GM13977 (cell line): ENCODE measurements around the gene FAM229A.

Experiments used
- DNase-seq: peaks from one replicate; pipeline ENCODE4 v3.0.0; 2012; ENCODE audit warnings: low spot score
- CTCF ChIP-seq: IDR thresholded peaks from 2 replicates; pipeline ENCODE4 v1.5.1; 2012; ENCODE audit warnings: mild to moderate bottlenecking, control low read depth; ENCODE audit not compliant: insufficient read depth; ENCODE audit errors: extremely low read depth, missing control alignments
- in situ Hi-C: fragments of 300-500 bp; cut with MboI; formaldehyde crosslinking; loops from one replicate; pipeline ENCODE4 v1.12.0; 2022; ENCODE audit warnings: low sequenced_read_pairs, low pct_unique_long_range_greater_than_20kb, mixed read lengths, inconsistent platforms; ENCODE audit not compliant: unreplicated experiment

The FAM229A gene

GRCh38 chr1:32362474-32363313 is at the start of gene FAM229A, which contains the start of gene TSSK3:
TSS of gene FAM229A (minus strand) at chr1:32362485. CDS start at chr1:32362091, 394 bp downstream.
TSS of gene TSSK3 (plus strand) at chr1:32362539. CDS start at chr1:32362702, 163 bp downstream.
- TF ChIP-seq CTCF: no peak
- no peak for DNase-seq
- in situ Hi-C loops: no loop called here

- TF ChIP-seq CTCF: no peak
- no peak for DNase-seq
- in situ Hi-C loops: loop anchor here (25.0 kb wide), 2 partner anchors 199 to 749 kb away; partner anchors contain the start of genes CCDC28B, DCDC2B, EIF3I and IQCC
These were observed 49.0 kb upstream of the FAM229A start for GRCh38 chr1:32411261-32411660.

- no peak for DNase-seq
These were observed 44.4 kb upstream of the FAM229A start for GRCh38 chr1:32406629-32407111.

GRCh38 chr1:32405672-32406467 is 43.6 kb upstream of the FAM229A start:
- TF ChIP-seq CTCF: no peak
- DNase-seq: no peak
- in situ Hi-C loops: loop anchor here (25.0 kb wide), 2 partner anchors 194 to 744 kb away; partner anchors contain the start of genes CCDC28B, DCDC2B, EIF3I and IQCC

More at GRCh38 chr1:32406629-32407111, 44.4 kb upstream of the FAM229A start:
- in situ Hi-C loops: loop anchor here (25.0 kb wide), 2 partner anchors 194 to 744 kb away; partner anchors contain the start of genes CCDC28B, DCDC2B, EIF3I and IQCC
- TF ChIP-seq CTCF: no peak

- TF ChIP-seq CTCF: no peak
- in situ Hi-C loops: loop anchor here (25.0 kb wide), 2 partner anchors 193 to 743 kb away; partner anchors contain the start of genes CCDC28B, DCDC2B, EIF3I and IQCC
These were observed 42.7 kb upstream of the FAM229A start for GRCh38 chr1:32404946-32405345.

More at GRCh38 chr1:32404946-32405345, 42.7 kb upstream of the FAM229A start:
- DNase-seq: no peak
